HFFc6 (cell line): ENCODE data around the gene TBXAS1. TPM values are rescaled to one million over a fixed set of nuclear protein-coding genes. Genes with fewer than 3 reads are reported as not detected.

Source experiments
- DNase-seq: peaks from one replicate; pipeline ENCODE4 v3.0.0-alpha.2; 2018
- H3K27ac Mint-ChIP-seq: 2 replicates; pipeline ENCODE4 v1.8.0; 2020; ENCODE audit warnings: mild to moderate bottlenecking, mixed read lengths
- H3K27me3 Mint-ChIP-seq: 2 replicates; pipeline ENCODE4 v1.8.0; 2021; ENCODE audit warnings: mild to moderate bottlenecking, moderate library complexity, mixed read lengths; ENCODE audit not compliant: insufficient read depth
- H3K36me3 Mint-ChIP-seq: 2 replicates; pipeline ENCODE4 v1.8.0; 2021; ENCODE audit warnings: low read depth, mixed read lengths
- H3K4me1 Mint-ChIP-seq: 2 replicates; pipeline ENCODE4 v1.8.0; 2020; ENCODE audit warnings: low read depth, mixed read lengths
- H3K4me3 Mint-ChIP-seq: 2 replicates; pipeline ENCODE4 v1.8.0; 2020; ENCODE audit warnings: mild to moderate bottlenecking, moderate library complexity, mixed read lengths
- H3K9me3 Mint-ChIP-seq: 2 replicates; pipeline ENCODE4 v1.8.0; 2020; ENCODE audit warnings: mild to moderate bottlenecking, mixed read lengths
- CTCF ChIP-seq: fragments of 200-600 bp; sonication (generic); IDR thresholded peaks from 2 replicates; pipeline ENCODE4 v1.5.0; 2021; ENCODE audit warnings: antibody characterized with exemption, mild to moderate bottlenecking
- total RNA-seq, 6 experiments: library from RNA; stranded (reverse); fragmentation: NEBNext Ultra II Directional; extraction: Animal tissue kit (Norgen Biotek cat#: 25700); gene quantifications; 2 replicates in 1 of 6; 3 replicates in 5 of 6; pipeline ENCODE4 v1.2.3, GENCODE V29; 2021

TBXAS1 gene
- total RNA-seq, 6 experiments from 2014 or later, result 0.47 to 1.8 (median 1.0) TPM

- no peaks in the 10 kb centered on the region for H3K4me1 Mint-ChIP-seq
- no peak overlapping the region for H3K27ac Mint-ChIP-seq
- H3K27me3 Mint-ChIP-seq, result peaks cover 35% of the 10 kb centered on the region
- no peak for TF ChIP-seq CTCF
- no peaks in the 10 kb centered on the region for H3K36me3 Mint-ChIP-seq
- no peaks in the 10 kb centered on the region for H3K9me3 Mint-ChIP-seq
- no peak overlapping the region for H3K4me3 Mint-ChIP-seq
- DNase-seq, result no peak
These were observed 184.6 kb downstream of the TBXAS1 start for GRCh38 chr7:140013676-140014075.

GRCh38 chr7:140014123-140014522, 185.1 kb downstream of the TBXAS1 start:
- H3K36me3 Mint-ChIP-seq, result no peaks in the 10 kb centered on the region
- no peaks in the 10 kb centered on the region for H3K4me1 Mint-ChIP-seq

GRCh38 chr7:140015471-140015970, 186.5 kb downstream of the TBXAS1 start:
- H3K27me3 Mint-ChIP-seq, result peaks cover 32% of the 10 kb centered on the region
- no peaks in the 10 kb centered on the region for H3K9me3 Mint-ChIP-seq
- no peaks in the 10 kb centered on the region for H3K4me1 Mint-ChIP-seq
- H3K27ac Mint-ChIP-seq, result no peak overlapping the region
- H3K4me3 Mint-ChIP-seq, result no peak overlapping the region
- TF ChIP-seq CTCF, result no peak
- no peaks in the 10 kb centered on the region for H3K36me3 Mint-ChIP-seq
- no peak for DNase-seq

More at GRCh38 chr7:140014123-140014522, 185.1 kb downstream of the TBXAS1 start:
- Mint-ChIP-seq H3K4me3 (no peak overlapping the region), H3K27ac (no peak overlapping the region), H3K27me3 (peaks cover 35% of the 10 kb centered on the region), H3K9me3 (no peaks in the 10 kb centered on the region)
- DNase-seq, result no peak
- TF ChIP-seq CTCF, result no peak

- no peak for TF ChIP-seq CTCF
- Mint-ChIP-seq H3K36me3 (no peaks in the 10 kb centered on the region), H3K27me3 (peaks cover 24% of the 10 kb centered on the region), H3K9me3 (no peaks in the 10 kb centered on the region), H3K4me1 (no peaks in the 10 kb centered on the region), H3K27ac (no peak overlapping the region), H3K4me3 (no peak overlapping the region)
- no peak for DNase-seq
These were observed 187.5 kb downstream of the TBXAS1 start for GRCh38 chr7:140016540-140016939.

- H3K4me3 Mint-ChIP-seq, result no peak overlapping the region
These were observed 188.0 kb downstream of the TBXAS1 start for GRCh38 chr7:140017034-140017433.

More at GRCh38 chr7:140017034-140017433, 188.0 kb downstream of the TBXAS1 start:
- no peaks in the 10 kb centered on the region for H3K36me3 Mint-ChIP-seq
- no peaks in the 10 kb centered on the region for H3K9me3 Mint-ChIP-seq
- H3K27ac Mint-ChIP-seq, result no peak overlapping the region
- TF ChIP-seq CTCF, result no peak
- DNase-seq, result no peak
- H3K4me1 Mint-ChIP-seq, result no peaks in the 10 kb centered on the region
- peaks cover 22% of the 10 kb centered on the region for H3K27me3 Mint-ChIP-seq
